ENCODE data around the gene NBPF1.
"Not testable (repeated sequence)": the region's sequence is repeated elsewhere in the genome, so short reads cannot be mapped to it uniquely, and the experiment has no call there.

The NBPF1 gene

DNA sequence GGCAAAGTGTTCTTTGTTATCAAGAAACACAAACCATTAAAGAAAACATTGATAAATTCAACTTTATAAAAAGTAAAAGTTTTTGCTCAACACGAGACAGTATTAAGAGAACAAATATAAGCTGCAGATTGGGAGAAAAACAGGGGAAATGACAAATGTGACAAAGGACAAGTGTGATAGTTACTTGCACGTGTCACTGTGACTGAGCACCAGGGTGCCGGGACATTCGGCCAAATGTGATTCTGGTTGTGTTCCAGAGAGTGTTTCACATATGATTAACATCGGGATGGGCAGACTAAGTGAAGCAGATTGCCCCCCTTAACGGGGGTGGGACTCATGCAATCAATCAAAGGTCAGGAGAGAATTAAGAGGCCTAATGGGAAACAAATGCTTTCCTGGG lies 52.9 kb downstream of the NBPF1 start:
- DNase-seq (ENCODE audit: low read depth, low spot score); H3K27ac ChIP-seq: not testable (repeated sequence)

GRCh38 chr1:16559688-16560087 lies 53.7 kb downstream of the NBPF1 start:
- H3K27ac ChIP-seq; DNase-seq (ENCODE audit: low read depth, low spot score): not testable (repeated sequence)

DNA sequence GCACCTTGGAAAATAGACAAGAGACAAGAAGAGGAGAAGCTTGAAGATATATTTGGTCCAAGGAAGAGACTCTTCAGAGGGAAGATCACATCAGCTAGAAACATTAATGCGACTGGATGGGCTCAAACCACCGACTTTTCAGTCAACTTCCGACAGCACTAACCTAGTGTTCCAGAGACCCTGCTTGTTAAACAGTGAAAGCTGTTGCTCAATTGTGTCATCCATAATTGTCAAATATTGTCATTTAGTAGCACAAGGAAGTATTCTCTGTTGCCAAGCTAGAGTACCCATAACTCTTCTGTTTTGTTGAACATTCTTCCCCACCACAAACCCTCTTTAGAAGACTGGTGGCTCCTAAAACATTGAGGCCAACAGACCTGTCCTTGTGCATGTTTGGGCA lies 56.3 kb downstream of the NBPF1 start:
- not testable (repeated sequence) for H3K27ac ChIP-seq; DNase-seq (ENCODE audit: low read depth, low spot score)

DNA sequence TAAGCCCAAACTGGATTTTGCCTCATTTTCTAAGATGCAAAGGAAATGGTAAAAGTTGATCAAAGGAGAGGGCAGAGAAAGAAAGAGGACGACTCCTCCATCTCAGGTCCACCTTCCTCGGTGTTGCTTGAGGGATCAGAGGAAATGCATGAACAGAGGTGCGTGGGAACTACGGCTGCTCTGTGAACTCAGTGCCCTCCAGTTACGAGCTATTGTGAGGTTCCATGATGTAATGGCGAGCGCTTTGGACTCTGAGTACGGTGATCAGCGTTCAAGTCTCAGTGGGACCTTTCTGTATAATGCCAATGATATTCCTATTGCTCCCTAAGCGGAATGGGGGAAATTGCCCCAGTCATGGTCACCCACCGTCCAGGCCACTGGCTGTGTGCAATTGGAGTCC lies 60.1 kb downstream of the NBPF1 start:
- H3K27ac ChIP-seq; DNase-seq (ENCODE audit: low read depth, low spot score): not testable (repeated sequence)

DNA sequence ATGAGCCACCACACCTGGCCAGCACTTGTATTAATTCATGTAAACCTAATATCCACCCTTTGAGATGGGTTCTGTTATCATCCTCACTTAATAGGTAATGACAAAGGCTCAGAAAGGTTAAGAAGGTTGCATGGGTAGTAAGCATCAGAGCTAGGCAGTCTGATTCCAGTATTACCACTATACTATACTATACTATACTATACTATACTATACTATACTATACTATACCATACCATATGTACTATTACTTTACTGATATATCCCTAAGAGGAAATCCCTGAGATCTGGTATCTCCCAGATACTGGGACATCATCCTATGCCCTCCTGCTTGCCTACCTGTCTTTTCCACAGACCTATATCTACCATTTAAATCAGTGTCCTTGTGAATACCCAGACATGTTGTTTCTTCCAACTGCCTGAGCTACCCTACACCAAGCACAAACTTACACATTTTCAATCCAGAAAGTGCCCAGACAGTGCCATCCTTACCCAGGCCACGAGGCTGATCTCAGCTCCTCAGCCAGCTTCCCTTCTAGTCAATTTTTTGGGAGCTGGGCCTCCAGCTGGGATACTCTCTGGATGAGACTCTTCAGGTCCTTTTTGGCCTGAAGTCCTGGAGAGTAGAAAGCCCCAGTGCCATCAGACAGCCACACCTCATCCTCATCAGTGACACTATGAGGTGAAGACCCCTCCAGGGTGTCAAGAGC lies 63.0 kb downstream of the NBPF1 start:
- DNase-seq (ENCODE audit: low read depth, low spot score); H3K27ac ChIP-seq: not testable (repeated sequence)

- H3K27ac ChIP-seq; DNase-seq (ENCODE audit: low read depth, low spot score): not testable (repeated sequence)
Observed at GRCh38 chr1:16549545-16549944, 63.8 kb downstream of the NBPF1 start.

DNA sequence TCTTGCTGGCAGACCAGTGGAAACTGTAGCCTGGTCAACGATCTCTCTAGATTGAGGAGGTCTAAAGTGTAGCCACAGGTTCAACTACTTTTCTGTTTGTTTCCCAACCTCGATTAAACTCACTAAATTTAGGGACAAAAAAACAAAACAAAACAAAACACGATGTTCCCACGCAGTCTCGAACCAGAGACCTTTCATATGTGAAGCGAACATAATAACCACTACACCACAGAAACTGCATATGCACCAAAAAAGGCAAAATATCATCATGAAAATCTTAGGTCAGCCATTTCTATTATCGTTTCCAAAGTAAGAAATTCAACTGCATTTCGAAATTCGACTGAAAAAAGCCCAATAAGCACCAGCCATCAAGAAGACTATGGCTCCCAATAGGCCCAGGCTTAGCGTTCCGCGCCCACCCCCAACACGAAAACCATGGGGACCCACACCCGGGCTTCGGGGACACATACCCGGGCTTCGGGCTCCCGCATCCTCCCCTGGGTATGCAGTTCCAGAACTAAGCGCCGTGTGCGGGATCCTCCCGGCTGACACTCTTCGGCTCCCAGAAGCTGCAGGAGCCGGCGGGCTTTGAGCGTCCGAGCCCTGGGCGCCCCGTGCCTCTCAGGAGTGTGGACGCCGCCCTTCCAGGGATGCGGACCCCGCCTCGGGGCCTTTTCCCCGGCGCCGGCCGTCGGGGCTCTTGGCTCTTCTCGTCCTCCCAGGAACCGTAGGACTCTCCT lies 65.7 kb downstream of the NBPF1 start:
- not testable (repeated sequence) for DNase-seq (ENCODE audit: low read depth, low spot score); H3K27ac ChIP-seq

DNA sequence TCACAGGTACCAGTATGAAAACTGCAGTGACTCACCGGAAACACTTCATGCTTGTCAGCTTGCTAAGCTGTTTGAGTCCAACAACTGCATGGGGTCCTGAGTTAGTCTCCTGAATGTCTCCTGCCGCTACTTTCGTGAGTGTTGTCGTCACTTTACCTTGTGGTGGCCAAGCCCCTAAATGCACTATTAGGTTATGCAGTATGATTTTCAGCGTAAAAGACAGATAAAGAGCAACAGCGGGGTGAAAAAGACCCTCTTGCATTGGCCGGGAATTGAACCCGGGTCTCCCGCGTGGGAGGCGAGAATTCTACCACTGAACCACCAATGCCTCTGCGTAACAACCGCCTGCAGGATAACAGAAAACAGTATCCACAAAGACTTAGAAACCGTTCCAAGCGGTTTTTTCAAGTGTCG lies 67.7 kb downstream of the NBPF1 start:
- not testable (repeated sequence) for DNase-seq (ENCODE audit: low read depth, low spot score); H3K27ac ChIP-seq

DNA sequence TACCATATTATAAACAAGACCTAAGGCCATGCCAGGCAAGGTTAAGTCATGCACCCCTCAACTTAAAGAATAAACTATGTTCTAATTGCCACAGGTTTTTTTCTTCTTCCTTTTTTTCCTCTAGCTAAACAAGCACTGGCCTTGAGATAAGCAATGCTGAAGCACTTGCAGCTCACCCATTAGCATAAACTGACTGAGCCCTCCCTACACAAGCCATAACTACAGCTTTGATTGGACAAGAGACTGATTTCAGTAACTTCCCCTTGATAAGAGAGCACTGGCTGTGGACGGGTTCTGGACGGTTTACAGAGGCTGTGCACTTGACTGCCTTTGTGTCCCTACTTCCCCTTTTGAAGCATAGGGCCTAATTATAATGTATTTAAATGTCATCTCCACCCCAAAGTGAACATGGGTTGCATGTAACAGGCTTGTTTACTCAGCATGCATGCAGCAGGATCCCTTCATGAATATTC lies 72.9 kb downstream of the NBPF1 start:
- not testable (repeated sequence) for H3K27ac ChIP-seq; DNase-seq (ENCODE audit: low read depth, low spot score)

GRCh38 chr1:16537528-16537927 lies 75.8 kb downstream of the NBPF1 start:
- not testable (repeated sequence) for DNase-seq (ENCODE audit: low read depth, low spot score); H3K27ac ChIP-seq

DNA sequence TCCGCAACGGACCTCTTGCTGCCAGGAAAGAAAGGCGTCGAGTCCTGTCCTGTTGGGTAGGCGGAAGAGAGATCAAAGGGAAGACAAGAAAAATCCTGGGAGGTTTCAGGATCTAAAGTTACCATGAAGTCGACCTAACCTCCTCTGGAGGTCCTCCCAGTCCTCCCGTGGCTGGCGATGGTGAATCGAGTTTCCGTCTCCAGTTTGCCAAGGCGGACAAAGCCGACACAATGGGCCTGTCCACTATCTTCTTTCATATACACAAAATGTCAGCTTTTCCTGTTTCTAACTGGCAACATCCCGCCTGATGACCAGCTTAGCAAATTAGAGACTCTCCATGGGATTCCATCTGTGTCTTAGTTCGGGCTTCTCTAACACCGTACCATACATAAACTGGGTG lies 76.6 kb downstream of the NBPF1 start:
- not testable (repeated sequence) for DNase-seq (ENCODE audit: low read depth, low spot score); H3K27ac ChIP-seq

GRCh38 chr1:16535898-16536297 lies 77.5 kb downstream of the NBPF1 start:
- DNase-seq (ENCODE audit: low read depth, low spot score); H3K27ac ChIP-seq: not testable (repeated sequence)

GRCh38 chr1:16535487-16535886 lies 77.9 kb downstream of the NBPF1 start:
- not testable (repeated sequence) for H3K27ac ChIP-seq; DNase-seq (ENCODE audit: low read depth, low spot score)

DNA sequence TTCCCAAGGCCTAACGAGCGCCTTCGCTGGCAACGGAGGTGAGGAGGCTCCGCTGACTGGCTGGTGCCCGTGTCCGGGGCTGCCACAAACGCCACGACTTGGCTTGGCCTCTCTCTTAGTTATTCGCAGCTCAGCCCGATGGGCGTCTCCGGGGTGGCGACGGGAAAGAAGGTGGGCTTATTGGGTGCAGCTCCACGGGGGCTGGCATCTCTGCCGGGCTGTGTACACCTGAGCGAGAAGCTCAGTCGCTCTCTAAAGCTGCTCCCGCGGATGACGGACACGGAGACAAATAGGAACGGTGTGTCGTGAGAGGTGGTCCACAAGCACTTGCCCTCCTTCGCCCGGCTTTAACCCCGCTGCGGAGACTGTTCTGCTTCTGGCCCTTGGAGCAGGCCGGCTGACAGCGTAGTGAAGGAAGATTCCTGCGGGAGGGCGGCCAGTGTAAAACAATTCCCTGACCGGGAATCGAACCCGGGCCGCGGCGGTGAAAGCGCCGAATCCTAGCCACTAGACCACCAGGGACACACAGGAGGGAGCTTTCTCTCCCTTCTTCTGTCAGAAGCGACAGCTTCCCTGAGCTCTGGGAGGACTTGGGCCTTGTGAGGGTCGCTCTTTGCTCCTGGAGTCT lies 78.4 kb downstream of the NBPF1 start:
- not testable (repeated sequence) for H3K27ac ChIP-seq; DNase-seq (ENCODE audit: low read depth, low spot score)

DNA sequence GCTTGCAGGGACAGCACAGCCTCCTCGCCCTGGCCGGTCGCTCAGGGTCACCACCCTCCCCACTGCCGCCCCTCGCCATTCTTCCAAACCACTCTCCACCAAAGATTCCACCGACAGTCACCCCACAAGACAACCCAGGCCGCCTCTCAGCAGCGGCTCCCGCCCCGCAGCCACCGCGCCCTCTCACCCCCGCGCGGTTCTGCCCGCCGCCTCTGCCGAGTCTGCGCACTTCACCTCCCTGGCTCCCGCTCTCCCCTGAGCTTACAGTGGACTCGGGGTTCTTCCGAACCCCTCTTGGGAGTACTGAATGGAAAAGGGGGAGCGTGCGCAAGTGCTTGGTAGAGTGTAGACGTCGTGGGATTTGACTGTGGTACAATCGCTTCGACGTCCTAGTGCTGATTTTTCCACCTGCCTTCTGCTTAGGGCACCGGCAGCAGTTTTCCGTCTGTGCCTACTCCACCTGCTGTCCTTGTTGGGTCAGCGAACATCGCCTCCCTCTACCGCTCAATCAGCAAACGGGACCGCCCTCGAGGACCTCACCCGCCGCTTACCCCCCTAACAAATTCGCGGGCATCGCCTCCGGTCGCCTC lies 79.0 kb downstream of the NBPF1 start:
- DNase-seq (ENCODE audit: low read depth, low spot score); H3K27ac ChIP-seq: not testable (repeated sequence)

- DNase-seq (ENCODE audit: low read depth, low spot score); H3K27ac ChIP-seq: not testable (repeated sequence)
Observed at GRCh38 chr1:16532235-16532991, 81.0 kb downstream of the NBPF1 start.

GRCh38 chr1:16528338-16528737 lies 85.0 kb downstream of the NBPF1 start:
- H3K27ac ChIP-seq; DNase-seq (ENCODE audit: low read depth, low spot score): not testable (repeated sequence)

DNA sequence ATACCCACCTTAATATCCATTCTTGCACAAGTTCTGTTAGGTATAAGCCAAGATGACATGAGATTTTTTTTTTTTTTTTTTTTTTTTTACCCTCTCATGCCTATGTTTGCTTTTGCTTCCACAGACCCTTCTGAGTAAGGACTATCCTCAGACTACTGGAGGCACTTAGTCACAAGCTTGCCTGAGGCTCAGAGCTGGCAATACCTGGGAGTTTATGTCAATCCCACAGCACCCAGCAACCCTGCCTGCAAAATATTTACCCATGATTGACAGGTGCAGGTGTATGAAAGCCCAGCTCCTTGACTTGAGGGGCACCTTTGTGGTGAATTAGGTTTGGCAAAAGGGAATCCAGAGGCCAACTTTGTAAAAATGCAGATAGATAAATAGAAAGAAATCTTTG lies 87.6 kb downstream of the NBPF1 start:
- DNase-seq (ENCODE audit: low read depth, low spot score); H3K27ac ChIP-seq: not testable (repeated sequence)

GRCh38 chr1:16521679-16522078 lies 91.7 kb downstream of the NBPF1 start:
- not testable (repeated sequence) for DNase-seq (ENCODE audit: low read depth, low spot score); H3K27ac ChIP-seq

- DNase-seq (ENCODE audit: low read depth, low spot score): no peak
- no peak overlapping the region for H3K27ac ChIP-seq
Observed at GRCh38 chr1:16521288-16521583, 92.1 kb downstream of the NBPF1 start.
